HG02610 (cell line): Measurements from ENCODE around the gene SLC39A11.
"Not testable (repeated sequence)": the region's sequence is repeated elsewhere in the genome, so short reads cannot be mapped to it uniquely, and the experiment has no call there.

Source experiments
- ATAC-seq: cut with Tn5 transposase; IDR thresholded peaks from one replicate; pipeline ENCODE4 v1.9.1; 2021; ENCODE audit warnings: mild to moderate bottlenecking, moderate library complexity; ENCODE audit not compliant: unreplicated experiment

SLC39A11 gene

DNA sequence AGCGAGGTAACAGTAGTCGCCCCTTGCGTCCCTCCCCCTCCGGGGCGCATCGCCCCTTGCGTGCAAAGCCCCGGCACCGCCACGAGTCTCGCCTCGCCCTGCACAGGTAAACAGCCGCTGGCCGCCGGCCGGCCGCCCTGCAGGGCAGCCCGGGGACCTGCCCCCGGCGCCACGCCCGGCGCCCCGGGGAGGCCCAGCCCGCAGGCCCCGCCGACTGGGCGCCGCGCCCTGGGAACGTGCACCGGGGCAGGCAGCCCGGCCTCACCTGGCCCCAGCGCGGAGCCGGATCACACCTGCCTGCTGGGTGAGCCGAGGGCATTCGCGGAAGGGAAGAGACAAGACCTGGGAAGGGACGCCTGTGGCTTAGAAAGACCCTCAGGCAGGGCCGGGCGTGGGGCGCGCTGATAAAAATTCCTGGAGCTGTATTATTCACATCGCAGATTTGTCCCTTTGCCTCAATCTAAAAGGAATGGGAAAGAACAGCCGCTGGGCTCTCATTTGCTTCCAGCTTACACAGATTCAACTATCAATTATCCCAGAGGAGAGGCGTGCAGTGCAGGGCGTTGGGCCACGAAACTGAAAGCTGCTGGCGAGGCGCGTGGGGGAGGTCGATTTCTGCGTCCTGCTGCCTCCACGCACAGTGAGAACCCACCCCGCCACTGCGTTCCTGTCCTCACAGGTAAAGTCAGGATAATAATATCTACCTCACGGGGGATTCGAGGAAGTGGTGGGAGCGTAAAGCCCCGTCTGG, 451.9 kb downstream of the SLC39A11 start:
- no peak for ATAC-seq

DNA sequence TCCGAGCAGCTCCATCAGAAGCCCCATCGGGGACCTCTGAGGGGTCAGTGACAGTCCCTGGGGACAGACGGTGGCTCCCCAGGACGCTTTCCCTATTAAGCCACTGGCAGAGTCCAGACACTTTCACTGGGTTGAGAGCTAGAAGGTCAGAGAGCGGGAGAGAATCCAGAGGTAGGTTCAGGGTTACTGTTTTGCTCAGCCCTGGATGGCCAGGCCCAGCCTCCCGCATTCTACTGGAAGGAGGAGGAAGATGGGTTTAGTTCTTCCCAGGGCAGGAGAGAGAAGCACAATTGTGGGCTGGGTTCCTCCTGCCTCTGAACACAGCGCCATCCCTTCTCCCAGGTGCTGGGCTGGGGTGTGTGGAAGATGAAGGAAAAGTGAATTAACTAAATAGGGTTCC, 452.8 kb downstream of the SLC39A11 start:
- no peak for ATAC-seq

DNA sequence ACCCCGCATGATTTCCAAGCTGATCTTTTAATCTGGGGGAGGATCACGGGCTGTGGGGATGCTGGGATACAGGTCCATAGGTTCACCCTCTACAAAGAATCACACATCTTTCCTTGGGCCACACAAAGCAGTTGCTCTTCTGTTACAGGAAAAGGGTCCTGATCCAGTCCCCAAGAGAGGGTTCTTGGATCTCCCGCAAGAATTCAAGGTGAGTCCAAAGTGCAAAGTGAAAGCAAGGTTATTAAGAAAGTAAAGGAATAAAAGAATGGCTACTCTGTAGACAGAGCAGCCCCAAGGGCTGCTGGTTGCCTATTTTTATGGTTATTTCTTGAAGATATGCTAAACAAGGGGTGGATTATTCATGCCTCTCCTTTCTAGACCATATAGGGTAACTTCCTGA, 453.6 kb downstream of the SLC39A11 start:
- not testable (repeated sequence) for ATAC-seq

DNA sequence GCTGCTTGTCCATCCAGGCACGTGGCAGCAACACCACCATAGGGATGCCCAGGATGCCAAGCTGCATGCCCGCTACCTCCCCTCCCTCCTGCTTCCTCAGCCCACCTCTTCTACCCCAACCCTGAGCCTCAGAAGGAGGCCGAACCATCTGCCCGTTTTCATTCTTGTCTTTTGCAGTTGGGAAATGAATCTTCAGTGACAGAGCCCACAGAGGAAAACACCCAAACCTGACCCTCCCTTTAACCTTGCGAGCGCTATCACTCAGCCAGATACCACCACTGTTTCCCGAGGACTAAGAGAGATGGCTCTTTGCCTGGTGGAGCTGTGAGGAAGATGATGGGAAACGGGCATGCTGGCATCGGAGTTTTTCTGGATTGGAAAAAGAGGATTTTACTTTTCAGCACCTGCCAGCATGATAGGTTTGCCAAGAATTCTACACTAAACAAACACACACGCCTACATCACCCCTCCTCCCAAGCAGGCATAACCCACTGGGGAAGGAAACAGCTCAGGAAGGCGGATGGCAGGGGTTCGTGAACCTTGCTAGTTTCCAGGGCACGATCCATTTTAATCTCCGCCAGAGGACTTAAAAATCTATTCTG, 457.4 kb downstream of the SLC39A11 start:
- no peak for ATAC-seq

DNA sequence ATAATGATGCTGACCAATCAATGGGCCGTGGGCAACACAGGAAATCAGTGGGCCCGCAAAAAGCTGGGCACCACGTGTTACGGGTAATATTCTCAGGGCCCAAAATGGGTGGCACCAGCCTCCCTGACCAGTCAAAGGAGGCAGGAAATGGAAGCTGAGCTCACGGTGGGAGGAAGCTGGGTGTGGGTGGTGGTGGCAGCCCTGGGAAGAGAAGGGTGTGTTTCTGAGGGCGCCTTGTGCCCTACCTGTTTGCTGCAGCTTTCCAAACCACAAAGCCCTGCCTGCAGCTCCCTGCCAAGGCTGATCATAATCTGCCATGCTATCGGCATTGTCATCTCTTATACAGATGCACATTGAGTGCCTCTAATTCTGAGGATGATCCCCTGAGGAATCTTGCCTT, 457.9 kb downstream of the SLC39A11 start:
- ATAC-seq: no peak

DNA sequence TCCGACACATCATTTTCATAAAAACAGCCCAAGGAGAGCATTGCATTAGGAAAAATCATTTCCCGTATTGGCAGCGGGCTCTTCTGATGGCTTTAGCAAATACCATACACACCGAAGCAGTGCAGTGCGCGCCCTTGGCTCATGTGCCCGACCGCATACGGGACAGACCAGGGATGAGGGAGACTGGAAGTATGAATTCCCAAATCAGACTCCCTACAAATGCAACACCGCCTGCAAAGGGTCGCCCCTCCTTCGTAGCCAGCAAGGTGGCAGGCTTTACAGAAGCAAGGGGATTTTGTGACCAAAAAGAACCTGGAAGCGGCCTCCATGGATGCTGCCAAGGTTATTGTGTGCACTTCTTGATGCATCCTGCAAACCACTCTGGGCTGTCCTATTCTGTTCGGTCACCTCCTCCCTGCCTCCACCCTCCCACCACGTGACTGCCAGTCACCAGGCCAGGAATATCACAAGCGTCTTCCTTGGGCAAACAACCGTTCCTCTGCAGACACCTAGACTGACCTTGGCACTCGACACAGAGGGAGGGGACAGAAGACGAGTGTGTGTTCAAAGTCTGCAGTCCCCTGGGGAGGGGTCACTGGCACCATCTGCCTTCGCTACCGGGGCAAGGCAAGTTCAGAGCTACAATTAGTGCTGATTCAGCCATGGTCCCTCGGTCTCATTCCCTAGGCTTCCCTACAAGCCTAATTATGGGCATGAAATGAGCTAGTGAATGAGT, 460.4 kb downstream of the SLC39A11 start:
- ATAC-seq: no peak

DNA sequence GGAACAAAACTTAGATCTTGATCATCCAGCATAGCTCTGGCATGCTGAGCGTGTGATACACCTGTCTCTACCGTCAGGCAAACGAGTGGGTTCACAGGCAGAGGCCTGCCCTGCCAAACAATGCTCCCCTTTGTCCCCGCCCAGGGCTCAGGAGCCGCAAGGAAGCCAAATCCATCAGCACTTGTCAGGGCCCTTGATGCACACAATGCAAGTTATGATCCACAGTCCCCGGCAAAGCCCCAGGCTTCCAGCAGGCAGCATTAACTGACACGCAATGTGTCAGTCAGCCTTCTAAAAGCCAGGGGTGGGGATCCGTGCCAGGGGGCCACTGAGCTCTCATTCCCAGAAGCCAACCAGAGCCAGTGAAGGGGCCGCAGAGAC, 460.9 kb downstream of the SLC39A11 start:
- no peak for ATAC-seq

DNA sequence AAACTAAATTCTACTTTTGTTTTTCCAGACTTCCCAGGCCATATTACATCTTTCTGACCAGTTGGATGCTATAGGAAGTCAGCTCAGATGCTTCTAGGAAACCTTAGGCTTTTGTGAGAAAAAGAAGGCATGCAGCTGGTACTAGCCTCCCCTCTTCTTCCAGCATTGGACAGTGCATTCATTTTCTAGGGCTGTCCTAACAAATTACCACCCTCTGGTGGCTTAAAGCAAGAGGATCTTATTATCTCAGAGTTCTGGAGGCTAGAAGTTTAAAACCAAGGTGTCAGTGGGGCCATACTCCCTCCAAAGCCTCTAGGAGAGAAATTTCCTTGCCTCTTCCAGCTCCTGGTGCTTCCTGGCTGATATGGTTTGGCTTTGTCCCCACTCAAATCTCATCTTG, 467.8 kb downstream of the SLC39A11 start:
- no peak for ATAC-seq

DNA sequence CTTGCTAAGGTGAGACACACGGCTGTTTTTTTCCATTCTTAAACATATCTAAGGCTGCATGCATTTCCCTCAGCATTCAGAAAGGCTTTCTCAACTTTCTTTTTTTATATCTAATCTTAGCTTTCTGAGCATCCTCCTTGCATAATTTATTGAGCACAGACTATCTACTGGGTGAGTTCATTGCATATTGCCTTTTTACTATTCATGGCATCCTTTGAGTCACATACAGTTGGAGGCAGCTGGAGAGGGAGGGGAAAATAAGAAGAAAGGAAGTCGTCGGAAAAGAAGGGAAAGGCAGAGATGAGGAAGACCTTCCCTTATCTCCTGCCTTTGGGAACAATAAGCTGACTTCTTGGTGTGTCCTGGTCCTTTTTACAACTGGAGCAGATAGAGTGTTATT, 468.3 kb downstream of the SLC39A11 start:
- no peak for ATAC-seq

DNA sequence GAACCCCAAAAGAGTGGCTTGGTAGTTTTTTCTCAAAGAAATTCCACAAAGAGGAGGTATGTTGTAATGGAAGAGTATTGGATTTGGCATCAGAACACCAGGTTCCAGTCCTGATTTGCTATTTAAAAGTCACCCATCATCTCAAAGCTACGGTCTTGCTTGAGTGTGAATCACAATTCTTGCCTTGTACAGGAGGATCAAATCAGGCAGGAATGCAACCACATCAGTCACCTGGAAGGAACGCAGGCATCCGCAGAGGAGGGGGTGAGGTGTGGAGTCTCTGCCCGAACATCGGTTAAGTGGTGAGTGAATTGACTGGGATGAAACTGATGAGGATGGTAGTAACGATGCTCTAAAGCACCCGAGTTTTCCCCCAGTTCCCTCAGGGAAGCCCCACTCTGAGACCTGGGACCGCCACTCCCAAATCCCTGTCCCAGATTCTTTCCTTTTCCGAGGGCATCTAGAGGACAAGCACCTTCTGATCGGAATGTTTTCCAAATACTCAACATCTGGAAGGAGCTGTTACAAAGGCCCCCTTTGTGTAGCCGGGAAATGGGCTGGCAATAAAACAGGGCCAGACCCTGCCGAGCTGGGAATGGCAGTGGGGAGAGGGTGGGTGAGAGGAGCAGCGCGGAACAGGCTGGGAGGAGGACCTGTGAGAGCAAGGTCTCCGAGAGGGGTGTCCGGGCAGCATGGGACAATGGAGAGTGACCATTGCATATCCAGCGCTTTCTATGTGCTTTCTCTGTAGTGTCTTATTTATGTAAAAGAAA, 469.6 kb downstream of the SLC39A11 start:
- ATAC-seq: no peak

DNA sequence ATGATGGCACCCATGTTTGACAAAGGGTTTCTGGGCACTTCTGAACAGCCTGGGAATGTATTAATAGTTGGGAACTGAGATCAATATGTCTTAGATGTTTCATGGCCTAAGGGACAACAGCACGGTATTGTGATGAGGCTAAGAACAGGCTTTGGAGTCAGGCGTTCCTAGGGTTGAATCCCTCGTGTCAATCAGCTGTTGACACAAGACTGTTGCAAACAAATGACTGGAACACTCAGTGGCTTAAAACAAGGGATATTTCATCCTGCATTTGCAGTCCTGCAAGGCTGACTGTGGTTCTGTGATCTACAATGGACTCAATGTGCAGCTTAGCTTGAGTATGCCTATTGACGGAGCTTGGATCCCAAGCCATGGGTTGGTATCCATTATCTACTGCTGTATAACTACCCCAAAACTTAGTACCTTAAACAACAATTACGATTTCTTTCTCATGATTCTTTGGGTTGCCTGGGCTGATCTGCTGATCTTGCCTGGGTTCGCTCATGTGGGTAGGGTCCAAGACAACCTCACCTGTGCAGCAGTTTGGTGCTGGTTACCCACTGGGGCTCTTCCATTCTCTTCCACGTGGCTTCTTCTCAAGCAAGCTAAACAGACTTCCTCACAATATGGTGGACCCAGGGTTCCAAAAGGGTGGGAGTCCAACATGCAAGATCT, 472.4 kb downstream of the SLC39A11 start:
- no peak for ATAC-seq

DNA sequence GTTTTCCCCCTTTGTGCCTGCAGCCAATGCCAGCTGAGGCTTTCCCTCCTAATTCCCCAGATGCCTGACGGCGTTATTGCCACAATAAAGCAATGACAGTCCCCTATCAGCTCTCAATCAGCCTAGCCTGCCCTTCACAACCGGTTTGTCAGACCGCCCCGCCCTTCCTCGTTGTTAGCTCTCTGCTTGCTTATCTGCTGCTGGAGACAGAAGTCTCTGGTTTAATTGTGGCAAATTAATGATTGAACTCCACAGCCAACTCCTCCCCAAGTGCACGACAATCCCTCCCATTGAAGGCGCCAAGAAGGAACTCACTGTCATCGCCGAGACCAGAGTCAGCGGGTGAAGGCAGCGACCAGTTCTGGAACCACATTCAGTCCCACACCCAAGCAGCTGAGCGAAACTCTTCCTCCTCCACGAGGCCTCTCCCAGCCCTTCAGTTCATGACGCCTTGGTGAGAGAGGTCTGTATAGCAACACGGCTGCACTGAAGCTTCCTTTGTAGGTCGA, 474.4 kb downstream of the SLC39A11 start:
- ATAC-seq: no peak

DNA sequence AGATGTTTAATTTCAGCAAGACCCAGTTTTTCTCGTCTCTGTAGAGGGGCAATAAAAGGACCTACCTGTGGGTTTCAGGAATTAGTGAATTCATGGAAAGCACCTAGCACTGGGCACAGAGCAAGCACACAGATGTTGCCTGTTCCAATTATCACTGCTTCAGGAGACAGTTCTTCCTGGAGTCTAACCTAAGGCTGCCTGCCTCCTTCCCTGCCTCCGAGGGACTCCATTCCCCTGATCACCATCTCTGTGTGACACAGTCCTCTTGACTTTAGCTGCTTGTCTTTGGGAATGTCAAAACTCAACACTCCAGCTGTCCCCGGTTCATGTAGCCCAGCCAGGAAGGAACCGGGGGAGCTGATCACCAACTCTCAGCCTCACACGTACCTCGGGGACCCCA, 474.9 kb downstream of the SLC39A11 start:
- ATAC-seq: no peak

DNA sequence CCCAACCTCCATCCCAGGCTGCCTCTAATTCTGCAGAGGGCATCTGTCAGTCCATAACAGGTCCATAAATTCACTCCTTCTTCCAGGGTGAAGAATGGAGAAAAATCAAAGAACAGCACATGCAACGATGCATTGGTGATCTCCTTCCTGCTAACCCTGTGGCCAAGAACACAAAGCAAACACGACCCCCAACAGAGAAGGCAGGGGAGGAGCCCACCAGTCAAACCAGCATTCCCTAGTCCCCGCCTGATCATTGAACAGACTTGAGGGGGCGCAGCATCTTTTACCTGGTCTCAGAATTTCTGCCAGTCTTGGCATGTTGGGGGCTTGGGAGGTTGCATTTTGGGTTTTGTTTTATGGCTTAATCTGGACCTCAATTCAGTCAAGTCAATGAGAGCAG, 476.0 kb downstream of the SLC39A11 start:
- ATAC-seq: no peak

DNA sequence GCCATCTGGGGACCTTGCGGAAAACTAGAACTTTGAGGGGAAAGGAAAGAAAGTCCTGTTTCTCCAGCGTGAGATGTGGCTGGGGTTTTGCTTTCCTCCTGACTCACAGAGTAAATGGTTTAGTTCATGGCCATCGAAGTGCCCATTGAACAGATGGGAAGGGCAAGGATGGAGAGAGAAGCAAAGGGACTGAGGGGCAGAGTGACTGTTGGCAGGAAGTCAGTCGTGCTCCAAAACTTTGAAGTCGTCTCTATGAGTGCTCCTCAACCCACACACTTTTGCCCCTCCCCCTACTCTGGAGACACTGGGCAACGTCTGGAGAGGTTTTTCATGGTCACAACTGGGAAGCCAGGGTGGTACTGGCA, 476.9 kb downstream of the SLC39A11 start:
- ATAC-seq: no peak

DNA sequence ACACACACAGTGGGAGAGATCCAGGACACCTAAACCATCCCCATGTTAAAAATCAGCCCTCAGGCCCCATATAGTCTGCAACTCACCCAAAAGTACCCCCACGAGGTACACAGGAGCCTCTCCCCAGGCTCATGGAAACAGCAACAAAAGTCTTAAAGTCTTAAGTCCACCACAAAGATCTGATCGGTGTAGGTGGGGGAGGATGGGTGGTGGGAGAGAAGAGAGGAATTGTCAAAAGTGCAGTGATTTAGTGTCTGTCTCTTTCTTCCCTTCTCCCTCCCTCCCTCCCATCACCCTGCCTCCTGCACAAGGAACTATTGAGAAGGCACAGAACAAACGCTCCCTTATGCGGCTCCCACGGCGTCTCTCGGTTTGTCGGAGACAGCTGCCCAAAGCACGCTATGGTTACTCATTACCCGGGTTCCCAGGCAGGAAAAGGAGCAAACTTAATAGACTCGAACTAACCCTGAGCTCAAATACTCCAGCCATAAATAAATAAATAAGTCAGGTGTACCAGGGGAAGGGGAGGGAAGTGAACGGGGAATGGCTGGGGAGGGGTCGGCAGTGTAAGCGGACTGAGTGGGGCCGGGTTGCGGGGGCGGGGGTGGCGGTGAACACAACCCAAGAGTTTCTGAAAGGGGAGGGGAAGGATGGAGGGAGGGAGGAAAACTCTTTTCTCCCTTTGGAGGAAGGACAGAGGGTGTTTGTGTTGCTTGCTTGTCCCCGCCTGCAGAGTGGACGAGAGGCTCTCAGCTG, 477.4 kb downstream of the SLC39A11 start:
- peak; percentile 44 for ATAC-seq

DNA sequence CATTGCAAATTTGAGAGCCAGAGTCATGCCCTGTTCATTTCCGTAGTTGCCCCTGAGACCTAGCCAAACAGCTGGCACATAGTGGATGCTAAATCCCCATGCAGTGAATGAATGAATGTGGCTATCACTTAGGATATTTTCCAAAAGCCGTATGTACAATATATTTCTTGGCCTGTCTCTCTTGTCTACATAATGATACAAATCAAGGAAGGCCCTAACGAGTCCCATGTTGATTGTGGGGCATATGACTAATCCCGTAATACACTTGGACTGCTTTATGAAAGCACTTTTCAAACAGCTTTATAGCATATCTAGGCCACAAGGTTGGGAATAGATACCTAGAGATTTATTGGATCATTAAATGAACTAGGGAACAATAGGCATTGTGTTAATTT, 478.0 kb downstream of the SLC39A11 start:
- no peak for ATAC-seq

DNA sequence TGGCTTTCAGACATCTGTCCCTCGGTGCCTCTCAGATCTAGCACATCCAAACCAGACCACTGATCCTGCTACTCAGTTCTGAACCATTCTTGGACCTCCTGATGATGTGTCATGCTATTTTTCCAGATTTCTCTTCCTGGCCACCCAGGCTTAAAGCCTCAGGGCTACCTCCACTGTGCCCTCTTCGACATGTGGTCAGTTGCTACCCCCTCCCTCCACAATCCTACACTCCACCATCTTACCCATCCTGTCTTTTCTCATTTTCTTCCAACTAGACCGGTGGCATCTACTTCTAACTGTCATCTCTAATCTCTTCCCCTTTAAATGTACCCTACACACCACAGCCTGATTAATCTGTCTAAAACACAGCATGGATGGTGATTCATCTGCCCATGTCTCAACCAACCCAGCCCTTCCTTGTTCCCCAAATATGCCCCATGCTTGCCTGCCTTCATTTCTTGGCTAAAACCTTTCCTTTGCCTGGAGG, 478.6 kb downstream of the SLC39A11 start:
- ATAC-seq: no peak

DNA sequence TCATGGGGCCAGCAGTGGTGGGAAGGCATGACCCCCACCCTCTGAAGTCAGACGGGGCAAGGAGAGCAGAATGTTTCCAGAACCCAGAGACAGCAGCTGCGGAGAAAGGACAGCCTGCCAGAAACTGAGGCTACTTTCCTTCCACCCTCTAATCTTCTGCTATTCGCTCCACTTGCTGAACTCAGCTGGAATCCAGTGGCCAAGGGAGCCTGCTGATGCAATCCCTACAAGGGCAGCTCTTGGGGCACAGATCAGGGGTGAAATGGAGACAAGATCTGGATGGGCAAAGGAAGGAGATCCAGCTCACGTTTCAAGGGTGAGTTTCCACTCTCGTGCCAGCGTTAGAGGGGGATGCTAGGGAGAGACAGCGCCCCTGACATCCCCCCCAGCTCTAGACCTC, 479.1 kb downstream of the SLC39A11 start:
- ATAC-seq: no peak

DNA sequence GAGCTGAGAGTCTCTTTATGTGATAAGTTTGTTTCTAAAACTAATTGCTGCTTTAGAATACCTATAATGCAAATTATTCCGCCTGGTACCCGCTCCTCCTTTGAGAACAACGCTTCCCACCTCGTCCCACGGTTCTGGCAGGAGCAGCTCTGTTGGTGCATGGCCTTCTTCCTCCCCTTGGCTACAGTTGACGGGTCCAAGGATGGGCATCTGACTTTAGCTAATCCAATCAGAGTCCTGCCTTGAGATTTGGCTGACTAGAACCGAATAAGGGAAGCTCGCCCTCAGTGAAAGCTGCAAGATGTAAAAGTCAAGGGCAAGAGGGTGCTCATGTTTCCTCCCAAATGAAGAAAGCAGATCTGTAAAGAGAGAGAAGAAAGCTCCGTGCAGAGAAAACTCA, 481.3 kb downstream of the SLC39A11 start:
- no peak for ATAC-seq
